DMS114 treated with DMSO at 0.1 percent for 48 hours (cell line): ENCODE data around the gene HOXA6.

Source experiments
- DNase-seq: peaks from one replicate; lab custom pipeline; 2025; ENCODE audit not compliant: unreplicated experiment; lab: John Stamatoyannopoulos, UW

HOXA6 gene

DNA sequence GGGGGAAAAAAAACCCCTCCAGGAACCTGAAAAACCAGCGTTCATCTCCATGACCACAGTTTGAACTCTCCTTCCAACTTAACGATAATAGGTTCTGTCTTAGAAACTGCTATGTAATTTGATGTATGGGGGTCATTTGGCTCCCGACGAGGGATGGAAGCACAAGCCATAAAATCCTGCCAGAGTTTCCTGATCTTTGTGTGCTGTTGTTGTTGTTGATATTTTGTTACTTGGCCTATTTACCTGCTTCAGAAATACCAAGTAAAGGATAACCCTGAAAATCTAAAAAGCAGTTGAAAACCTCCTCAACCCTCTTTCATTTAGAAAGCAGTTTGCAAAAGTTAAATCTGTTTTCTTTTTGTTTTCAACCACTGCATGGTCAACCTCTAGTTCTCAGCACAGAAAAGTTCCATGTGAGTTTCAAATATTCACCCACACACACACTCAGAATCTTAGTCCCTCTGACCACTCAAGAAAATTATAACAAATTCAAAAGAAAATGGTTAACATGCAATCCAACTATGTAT lies 35.8 kb downstream of the HOXA6 start:
- no peak for DNase-seq

DNA sequence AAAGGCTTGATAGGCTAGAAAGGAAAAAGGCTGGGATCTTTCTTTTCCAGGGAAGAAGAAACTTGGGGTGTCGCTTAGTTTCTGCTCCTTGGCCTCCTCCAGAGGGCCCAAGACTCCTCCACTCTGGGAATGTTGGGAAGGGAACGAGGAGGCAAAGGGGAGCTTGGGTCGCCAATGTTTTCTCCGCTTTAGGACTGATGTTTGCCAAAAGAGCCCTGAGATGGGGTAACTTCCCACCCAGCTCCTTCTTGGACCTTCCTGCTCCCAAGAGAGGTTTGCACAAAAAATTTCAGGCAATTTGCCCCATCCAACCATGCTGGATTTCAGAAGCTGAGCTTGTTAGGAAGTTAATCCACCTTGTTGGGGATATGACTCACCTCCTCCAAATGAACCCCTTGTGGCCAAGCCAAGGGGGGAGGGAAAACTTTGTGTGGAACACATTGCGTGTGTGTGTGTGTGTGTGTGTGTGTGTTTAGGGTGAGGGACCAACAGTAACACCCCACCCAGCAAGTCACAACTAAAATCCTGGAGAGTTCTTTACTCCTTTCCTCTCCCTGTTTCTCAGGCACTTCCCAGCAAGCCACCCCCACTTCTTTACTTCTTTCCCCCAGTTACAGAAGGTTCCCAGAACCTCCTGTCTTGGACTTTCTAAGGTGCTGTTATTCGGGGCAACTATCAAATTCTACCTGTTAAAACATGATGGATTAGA lies 36.4 kb downstream of the HOXA6 start:
- DNase-seq = no peak

DNA sequence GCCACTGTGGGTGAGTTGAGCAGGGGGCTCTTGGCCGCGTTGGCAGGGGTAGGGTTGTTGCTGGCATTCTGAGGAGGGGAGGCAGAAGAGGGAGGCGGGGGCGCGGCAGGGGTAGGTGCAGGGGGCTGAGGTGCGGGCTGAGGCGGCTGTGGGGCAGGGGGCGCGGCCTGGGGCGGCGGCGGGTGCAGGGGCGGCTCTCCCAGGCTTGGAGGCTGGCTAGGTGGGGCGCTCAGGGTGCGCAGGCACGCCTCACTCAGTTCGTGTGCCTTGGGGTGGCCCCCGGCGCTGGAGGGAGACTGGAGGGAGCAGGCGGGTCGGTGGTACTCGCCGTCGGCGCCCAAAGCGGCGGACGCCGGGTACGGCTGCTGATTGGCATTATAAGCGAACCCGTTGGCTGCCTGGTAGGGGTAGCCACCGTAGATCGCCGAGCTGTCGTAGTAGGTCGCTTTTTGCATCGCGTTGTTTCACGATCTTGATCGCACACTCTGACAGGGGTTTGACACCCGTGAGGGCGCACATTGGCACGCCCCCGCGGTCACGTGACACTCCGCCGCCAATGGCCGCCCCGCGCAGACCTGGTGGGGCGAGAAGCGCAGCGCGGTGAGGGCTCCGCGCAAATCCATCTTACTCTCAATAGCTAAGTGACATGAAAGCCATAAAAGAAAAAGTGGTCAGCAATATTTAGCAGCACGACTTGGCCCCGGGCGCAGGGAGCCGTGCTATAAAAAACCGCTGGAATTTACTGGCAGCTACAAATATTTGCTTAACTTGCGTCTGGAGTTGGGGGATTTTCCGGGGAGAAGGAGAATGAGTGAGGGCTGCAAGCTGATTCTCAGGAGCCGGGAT lies 37.2 kb downstream of the HOXA6 start:
- DNase-seq = no peak

DNA sequence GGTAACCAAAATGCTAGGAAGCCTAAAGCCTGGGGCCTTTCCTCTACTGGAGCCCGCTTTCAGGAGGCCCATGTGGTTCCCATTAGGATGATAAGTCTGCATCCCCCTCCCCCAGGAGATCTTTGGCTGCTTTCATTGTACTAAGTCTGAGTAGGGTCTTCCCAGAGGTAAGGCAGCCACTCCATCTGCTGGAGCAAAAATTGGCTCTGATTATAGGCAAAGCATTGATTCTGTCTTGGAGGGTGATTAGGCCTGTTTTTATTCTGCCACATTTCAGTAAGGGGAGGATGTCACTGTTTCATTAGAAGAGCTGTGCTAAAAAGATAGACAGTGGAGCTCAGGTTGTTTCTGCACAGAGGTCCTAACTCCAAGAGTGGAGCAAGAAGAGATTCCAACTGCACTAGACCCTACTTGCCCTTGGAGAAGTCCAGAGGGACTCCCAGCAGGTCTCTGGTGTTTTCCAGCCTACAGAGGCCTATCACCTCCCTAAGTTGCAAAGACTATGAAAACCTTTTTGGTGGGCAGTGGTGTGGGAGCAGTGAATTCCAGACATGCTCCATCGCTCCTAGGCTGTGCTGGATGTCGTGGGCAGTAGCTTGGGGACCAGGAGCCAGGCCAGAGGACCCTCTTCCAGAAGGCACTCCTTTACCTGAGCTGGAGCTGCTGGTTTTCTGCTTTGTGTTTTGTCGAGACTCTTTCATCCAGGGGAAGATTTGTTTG lies 37.9 kb downstream of the HOXA6 start:
- DNase-seq = no peak

DNA sequence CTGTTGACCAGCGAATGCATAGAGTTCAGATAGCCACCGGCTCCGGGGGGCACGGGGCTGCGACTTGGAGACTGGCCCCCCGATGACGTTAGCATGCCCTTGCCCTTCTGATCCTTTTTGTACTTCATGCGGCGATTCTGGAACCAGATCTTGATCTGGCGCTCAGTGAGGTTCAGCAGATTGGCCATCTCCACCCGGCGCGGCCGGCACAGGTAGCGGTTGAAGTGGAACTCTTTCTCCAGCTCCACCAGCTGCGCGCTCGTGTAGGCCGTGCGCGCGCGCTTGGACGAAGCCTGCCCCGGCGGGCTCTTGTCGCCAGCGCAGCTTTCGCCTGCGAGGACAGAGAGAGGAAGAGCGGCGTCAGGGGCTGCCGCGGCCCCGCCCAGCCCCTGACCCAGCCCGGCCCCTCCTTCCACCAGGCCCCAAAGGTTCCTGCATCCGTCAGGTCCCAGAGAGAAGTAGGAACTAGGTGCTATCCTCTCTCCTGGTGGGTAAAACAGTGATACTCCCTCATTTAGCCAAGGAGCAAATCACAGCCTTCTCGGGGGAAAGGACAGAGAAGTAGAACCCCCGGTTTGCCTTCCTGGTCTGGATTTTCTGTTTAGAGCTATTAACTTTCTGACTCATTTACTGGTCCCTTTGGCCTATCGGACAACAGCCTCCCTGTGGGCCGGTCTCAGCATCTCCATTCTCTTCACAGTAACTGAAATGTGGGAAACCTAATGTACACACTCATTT lies 39.0 kb downstream of the HOXA6 start:
- DNase-seq = no peak

DNA sequence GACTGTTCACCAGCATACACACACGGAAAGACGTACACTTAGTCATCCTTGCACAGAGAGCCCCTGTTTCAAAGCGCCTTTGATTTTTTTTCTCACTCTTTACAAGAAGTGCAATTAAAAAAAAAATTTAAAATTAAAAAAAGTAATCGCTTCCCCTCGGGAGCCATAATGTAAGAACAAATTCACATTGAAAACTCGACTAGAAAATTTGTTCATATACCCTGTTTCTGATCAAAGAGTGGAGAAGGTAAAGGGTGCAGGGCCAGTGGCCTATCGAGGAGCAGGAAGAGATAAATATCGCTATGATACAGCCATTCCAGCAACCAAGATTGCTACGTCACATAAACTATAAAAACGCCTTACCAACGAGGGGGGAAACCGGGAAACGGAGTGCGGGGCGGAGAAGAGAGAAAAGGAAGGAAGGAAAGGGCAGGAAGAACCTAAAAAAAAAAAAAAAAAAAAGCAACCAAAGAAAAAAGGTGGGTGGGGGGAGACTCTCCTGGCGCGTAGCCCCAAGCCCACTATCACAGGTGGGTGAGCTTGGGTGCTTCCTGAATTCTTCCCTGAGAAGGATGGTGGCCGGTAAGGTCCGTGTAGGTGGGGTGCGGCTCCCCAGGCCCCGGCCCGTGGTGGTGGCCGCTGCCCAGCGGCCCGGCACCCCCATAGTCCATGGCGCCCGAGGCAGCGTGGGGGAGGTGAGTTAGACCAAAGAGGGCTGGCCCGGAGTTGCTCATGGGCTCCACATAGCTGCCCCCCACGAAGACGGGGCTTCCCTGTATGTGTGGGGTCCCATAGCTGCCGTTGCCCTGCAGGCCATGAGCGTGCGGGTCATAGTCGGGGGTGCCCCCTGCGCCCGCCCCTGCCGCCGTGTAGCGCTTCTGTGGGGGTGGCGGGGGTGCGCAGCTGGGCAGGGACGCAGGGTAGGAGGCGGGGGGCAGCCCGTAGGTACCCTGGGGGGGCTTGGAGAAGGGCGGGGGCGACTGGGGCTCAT lies 39.9 kb downstream of the HOXA6 start:
- DNase-seq = no peak

DNA sequence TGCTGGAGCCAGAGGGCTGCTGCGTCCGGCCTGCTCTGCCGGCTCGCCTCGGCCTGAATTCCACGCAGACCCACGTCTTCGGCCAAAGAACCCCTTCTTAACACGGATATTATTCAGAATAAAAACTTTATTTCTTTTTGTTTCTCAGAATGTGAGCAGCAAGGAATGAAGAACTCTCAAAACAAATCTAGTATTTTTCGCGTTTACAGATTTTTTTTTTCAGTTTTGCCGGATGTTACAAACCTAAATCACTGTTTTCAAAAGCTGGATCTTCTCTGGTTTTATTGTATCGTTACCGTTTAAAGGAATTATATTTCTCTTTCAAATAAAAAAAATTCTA lies 40.7 kb downstream of the HOXA6 start:
- DNase-seq = no peak

DNA sequence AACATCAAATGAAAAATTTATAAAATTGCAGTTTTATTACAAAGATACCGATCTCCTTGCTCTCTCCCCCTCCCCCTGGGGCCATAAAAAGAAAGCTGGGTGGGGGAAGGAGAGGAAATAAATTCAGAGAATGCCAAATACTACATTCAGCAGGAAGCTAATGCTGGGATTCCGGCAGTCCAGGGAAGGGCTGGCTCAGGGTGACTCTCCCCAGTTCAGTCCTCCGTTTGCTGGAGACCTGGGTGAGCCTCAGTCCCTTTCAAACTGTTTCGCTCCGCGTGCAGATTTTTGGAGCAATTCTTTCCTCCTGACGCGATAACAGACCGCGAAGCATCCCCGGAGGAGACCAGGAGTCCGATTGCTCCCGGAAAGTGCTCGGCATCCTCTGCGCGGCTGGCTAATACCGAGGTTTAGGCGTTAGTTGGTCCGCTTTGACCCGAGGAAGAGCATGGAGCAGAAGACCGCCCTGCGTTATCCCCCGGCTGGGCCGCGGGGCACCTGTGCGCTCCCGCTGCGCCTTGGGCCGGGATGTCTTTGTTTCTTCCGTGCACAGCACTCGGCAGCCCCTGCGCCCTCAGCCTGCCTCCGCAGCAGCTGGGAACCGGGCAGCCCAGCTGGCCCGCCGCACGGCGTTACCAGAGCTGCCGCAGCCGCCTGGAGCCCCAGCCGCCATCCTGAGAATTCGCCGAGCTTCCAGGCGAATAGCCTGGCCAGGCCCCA lies 41.2 kb downstream of the HOXA6 start:
- peak; percentile 79 for DNase-seq

DNA sequence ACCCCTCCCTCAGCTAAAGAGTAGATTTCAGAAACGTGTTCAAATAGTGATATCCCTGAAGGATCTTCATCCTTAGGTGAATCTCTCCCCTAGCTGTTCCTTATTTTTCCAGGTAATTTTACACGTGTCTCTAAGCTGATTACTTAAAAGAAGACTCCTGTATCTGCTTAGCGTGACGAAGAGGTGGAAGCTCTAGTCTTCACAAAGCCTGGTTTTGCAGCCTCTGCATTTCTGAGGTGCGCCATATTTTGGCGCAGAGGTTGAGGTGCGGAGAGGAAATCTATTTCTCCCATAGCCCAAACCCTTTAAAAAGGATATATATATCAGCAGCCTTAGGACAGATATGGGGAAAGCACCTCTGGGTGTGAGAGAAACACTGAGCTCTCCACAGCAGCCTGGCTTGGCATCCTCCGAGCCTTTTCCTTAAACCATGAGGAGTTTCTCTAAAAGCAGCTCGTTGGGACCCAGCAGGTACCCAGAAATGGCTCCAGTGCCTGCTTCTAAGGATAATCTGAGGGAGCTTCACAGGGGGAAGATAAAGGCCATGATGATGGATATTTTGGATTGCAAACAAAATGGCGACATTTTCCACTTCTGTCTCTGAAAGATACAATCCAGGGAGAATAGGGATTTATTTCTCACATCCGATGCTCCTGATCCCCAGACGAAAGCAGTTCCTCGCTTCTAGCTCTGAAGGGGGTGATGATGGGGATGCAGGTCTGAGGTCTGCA lies 42.1 kb downstream of the HOXA6 start:
- no peak for DNase-seq

DNA sequence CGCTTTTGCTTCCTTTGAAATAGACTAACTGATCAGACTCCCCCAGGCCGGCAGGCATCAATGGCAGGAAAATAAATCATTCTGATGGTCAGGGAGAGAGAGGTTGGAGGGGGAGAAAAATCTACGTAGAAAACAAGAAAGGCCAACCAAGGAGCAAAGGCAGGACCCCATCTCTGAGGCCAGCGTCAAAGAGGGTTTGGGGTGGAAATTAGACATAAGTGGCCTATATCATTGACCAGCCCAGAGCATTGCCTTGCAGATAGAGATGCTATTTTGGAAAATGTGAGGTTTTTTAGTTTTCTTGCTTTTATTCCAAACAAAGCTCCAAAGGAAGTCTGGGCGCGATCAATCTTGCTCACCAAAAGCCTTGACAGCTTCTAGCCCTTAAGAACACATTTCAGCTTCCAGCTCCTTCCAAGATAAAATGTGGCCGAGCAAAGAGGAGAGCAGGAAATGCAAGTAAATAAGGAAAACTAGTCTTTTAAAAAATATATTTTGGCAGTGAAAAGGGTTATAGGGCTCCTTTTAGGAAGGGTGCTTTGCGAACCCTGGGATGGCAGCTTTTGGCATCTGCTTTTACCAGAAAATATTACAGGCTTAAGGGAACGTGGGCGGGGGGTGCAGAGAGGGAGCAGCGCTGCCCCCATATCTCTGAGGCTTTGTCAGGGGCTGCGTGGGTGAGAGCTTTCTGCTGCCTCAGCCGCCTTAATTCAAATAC lies 43.1 kb downstream of the HOXA6 start:
- no peak for DNase-seq

DNA sequence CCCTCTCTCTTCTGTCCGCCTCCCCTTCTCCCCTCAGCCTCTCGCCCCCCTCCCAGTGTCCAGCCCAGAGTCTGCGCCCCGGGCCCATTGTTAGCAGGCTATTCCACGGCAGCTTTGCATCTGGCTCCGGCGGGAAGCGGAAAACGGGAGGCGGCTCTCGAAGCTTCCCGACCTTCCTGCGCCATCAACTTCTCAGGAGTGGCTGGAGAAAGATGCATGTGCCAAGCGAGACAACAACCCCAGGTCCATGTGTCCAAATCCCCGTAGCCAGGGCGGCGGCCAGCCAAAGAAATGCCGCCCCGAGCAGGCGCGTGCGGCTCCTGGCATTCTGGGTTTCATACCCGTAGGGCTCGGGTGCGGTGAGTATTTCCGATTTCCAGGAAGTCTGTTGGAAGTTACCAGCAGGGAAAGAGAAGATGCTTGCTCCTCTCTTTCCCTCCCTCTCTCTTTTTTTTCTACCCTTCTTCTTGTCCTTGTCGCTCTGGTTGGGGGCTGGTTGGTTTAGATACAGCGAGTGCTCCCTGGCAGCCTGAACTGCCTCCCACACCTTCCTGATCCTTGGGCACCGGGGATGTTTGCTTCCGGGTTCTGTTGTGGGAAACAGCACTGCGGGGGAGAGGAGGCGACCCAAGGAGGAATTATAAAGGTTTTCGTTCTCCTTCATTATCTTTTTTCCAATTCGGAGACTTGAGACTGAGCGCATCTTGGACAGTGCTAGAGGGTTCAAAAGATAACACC lies 43.9 kb downstream of the HOXA6 start:
- no peak for DNase-seq

DNA sequence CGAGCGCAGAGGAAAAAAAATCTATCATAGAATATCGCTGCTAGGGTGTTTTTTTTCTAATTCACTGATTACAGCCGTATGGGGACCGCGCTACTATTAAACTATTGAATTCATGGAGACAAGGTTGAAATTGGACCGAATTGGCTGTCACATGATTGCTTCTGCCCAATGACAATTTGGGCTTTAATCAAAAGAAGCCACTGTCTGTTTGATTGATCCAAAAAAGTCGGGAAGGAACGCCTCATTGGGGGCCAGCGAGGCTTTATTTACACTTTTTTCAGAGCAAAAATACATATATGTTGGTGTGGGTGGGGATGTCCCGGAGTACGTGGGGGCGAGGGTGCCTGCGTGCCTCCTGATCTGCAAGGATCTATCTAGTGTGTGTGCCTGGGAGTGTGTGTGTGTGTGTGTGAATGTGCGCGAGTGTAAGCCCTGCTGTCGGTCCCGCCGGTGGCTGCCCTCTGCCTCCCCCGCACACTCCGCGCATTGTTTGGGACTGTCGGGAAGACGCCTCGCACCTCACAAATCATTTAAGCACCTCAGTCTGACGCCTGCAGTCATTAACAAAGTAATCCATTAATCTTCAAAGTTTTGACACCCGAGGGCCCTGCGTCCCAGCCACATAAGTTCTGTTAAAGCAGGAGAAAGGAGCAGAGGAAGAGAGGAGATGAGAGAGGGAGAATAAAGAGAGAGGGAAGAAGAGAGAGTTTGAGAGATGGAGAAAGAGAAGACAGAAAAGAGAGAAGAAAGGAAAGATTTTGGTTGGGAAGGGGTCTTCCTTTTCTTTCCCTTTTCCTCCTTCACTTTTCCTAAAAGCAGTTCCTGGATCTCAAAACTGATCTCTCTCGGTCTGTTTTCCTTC lies 44.8 kb downstream of the HOXA6 start, which contains the start of gene HOXA2:
HOXA2 (minus strand) TSS at position 103 of the 862 bp plus-strand sequence. CDS start 183 bp downstream, outside the sequence.
- no peak for DNase-seq

DNA sequence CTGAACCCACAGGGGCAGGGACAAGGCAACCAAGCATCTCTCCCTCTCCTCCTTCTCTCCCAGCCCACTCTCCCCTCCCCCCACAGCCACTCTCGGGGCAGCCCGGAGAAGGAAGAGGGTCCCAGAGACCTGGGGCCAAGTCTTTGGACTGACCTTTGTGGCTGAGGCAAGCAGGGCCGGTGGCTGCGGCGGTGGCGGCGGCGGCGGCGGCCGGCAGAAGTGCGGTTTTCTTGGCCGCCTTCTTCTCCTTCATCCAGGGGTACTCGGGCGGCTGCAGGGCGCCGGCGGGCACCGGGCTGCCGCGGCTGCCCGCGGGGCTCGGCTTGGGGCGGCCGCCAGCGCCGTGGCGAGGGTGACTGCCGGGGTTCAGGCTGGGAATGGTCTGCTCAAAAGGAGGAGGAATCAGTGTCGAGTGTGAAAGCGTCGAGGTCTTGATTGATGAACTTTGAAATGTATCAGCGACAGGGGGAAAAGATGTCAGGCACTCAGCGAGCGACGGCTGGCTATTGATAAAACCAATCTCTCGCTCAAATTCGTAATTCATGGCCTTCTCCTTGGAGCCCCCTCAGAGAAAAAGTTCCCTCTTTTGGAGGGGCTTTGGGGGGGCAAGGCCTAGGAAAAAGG lies 45.5 kb downstream of the HOXA6 start:
- no peak for DNase-seq

DNA sequence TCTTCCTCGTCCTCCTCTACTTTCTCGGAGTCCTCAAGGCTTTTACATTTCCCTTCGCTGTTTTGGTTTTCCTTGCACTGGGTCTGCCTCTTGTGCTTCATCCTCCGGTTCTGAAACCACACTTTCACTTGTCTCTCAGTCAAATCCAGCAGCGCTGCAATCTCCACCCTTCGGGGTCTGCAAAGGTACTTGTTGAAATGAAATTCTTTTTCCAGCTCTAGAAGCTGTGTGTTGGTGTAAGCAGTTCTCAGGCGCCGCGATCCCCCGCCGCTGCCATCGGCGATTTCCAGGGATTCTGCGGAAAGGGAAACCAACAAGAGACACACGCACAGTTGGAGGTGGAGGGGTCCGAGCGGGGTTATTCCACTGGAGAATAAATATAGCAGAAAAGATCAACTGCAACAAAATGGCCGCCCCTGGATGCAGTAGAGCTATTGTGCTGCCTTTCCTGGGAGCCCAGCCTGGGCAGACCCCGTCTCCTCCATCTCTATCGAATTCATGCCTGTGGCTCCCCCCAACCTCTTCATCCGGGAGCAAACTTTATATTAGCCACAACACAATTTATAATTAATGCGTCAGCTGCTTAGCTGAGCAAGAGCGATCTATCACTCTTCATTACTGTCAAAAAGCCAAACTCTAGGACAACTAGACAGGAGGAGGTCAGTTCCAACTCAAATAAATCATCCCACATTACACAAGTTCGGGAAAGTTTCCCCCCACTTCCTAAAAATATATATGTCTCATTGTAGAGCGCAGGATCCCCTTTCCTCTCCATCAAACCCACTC lies 46.2 kb downstream of the HOXA6 start:
- DNase-seq = no peak

DNA sequence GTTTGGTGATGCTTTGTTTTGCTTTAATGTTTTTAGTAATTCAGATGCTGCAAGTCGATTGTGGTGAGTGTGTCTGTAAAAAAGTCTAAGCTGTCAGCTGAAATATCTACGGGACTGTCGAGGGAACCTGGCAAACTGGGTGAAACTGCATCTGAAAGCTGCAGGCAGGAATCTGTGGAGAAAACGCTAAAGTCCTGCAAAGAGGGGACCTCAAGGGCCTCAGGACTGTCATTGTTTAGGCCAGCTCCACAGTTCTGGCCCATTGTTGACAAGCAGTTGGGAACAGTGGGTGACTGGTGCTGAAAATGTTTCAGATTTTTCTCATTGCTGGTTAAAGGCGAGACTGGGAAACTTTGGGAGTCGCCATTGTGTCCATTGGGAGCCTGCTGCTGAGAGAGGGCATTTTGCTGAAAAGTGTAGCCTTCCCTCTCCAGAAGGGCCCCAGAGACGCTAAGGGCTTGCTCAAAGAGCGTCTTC lies 46.8 kb downstream of the HOXA6 start:
- DNase-seq = no peak
